K562 (cell line): Measurements from ENCODE around the gene NAT14. TPM values are rescaled to one million over a fixed set of nuclear protein-coding genes. Genes with fewer than 3 reads are reported as not detected.

ENCODE experiments used
- BRCA1 ChIP-seq, 2 experiments: fragments of 450-650 bp in 1 of 2; sonication (generic) in 1 of 2; formaldehyde crosslinking in 1 of 2; IDR thresholded peaks; 2 replicates each; pipeline versions ENCODE4 v1.5.0 to v1.6.1; 2017 to 2020; ENCODE audit warnings: mild to moderate bottlenecking in 1 of 2, missing genetic modification reagents in 1 of 2
- CTBP1 ChIP-seq: fragments of 450-650 bp; IDR thresholded peaks from 2 replicates; pipeline ENCODE4 v1.6.1; 2016; ENCODE audit warnings: borderline replicate concordance
- CTCF ChIP-seq, 3 experiments: IDR thresholded peaks in 2 of 3; conservative IDR thresholded peaks in 1 of 3; 2 replicates each; pipeline ENCODE4 v1.5.1; 2011 to 2012; ENCODE audit warnings: low read length in 3 of 3, mild to moderate bottlenecking in 3 of 3, control low read depth in 2 of 3, improper control_type of control experiment in 1 of 3, inconsistent platforms in 1 of 3, low read depth in 1 of 3, mixed read lengths in 1 of 3, moderate library complexity in 1 of 3; ENCODE audit not compliant: insufficient read depth in 2 of 3
- E2F3 ChIP-seq: fragments of 250-450 bp; sonication (Bioruptor Pico); IDR thresholded peaks from 2 replicates; pipeline ENCODE4 v1.4.0; 2020; ENCODE audit warnings: mild to moderate bottlenecking
- EWSR1 ChIP-seq: fragments of 450-650 bp; IDR thresholded peaks from 2 replicates; pipeline ENCODE4 v1.6.1; 2018; ENCODE audit warnings: borderline replicate concordance, mild to moderate bottlenecking, low read depth, moderate library complexity; ENCODE audit not compliant: partially characterized antibody
- HCFC1 ChIP-seq: IDR thresholded peaks from 2 replicates; pipeline ENCODE4 v1.6.1; 2012; ENCODE audit warnings: low read depth, low read length, improper control_type of control experiment
- HMG20B ChIP-seq: fragments of 250-450 bp; sonication (Bioruptor Pico); IDR thresholded peaks from 2 replicates; pipeline ENCODE4 v1.5.0; 2021; ENCODE audit warnings: mild to moderate bottlenecking
- KDM4B ChIP-seq, 2 experiments: fragments of 450-650 bp in 1 of 2; sonication (generic) in 1 of 2; IDR thresholded peaks; 2 replicates each; pipeline ENCODE4 v1.6.1; 2016 to 2017; ENCODE audit warnings: borderline replicate concordance in 2 of 2, antibody characterized with exemption in 1 of 2, low read depth in 1 of 2, mild to moderate bottlenecking in 1 of 2
- MECOM ChIP-seq: fragments of 250-450 bp; sonication (Bioruptor Pico); IDR thresholded peaks from 2 replicates; pipeline ENCODE4 v1.8.0; 2022; ENCODE audit warnings: inconsistent platforms
- NR0B1 ChIP-seq: fragments of 450-650 bp; IDR thresholded peaks from one replicate; pipeline ENCODE4 v1.6.1; 2018; ENCODE audit warnings: mild to moderate bottlenecking, moderate library complexity; ENCODE audit not compliant: partially characterized antibody
- PTTG1 ChIP-seq: fragments of 450-650 bp; IDR thresholded peaks from 2 replicates; pipeline ENCODE4 v1.6.1; 2016; ENCODE audit warnings: low read depth, mild to moderate bottlenecking, missing genetic modification characterization, missing compliant biosample characterization
- RFX5 ChIP-seq: IDR thresholded peaks from 2 replicates; pipeline ENCODE4 v1.6.1; 2011; ENCODE audit warnings: low read depth, mild to moderate bottlenecking, improper control_type of control experiment, low read length
- RHOXF2B ChIP-seq: fragments of 250-450 bp; sonication (Bioruptor Pico); conservative IDR thresholded peaks from 2 replicates; pipeline ENCODE4 v1.5.1; 2021
- SREBF1 ChIP-seq: fragments of 150-350 bp; IDR thresholded peaks from 2 replicates; pipeline ENCODE4 v1.6.1; 2014; ENCODE audit warnings: antibody characterized with exemption, low read depth, low read length, borderline replicate concordance
- TARDBP ChIP-seq: fragments of 450-650 bp; IDR thresholded peaks from 2 replicates; pipeline ENCODE4 v1.6.1; 2016
- TRIM28 ChIP-seq: fragments of 450-650 bp; IDR thresholded peaks from 2 replicates; pipeline ENCODE4 v1.6.1; 2017
- ZC3H8 ChIP-seq: fragments of 450-650 bp; IDR thresholded peaks from 2 replicates; pipeline ENCODE4 v1.6.1; 2017
- ZKSCAN3 ChIP-seq: fragments of 250-450 bp; sonication (Bioruptor Pico); IDR thresholded peaks from 2 replicates; pipeline ENCODE4 v1.4.0; 2020
- ZKSCAN8 ChIP-seq: fragments of 200-800 bp; sonication (Bioruptor generic); IDR thresholded peaks from 2 replicates; pipeline ENCODE4 v1.6.1; 2016; ENCODE audit warnings: missing genetic modification characterization, missing compliant biosample characterization
- ZNF140 ChIP-seq: fragments of 250-450 bp; sonication (Bioruptor Pico); IDR thresholded peaks from 2 replicates; pipeline ENCODE4 v1.8.0; 2021; ENCODE audit warnings: moderate library complexity, mild to moderate bottlenecking, inconsistent platforms
- ZNF324 ChIP-seq: fragments of 250-450 bp; sonication (Bioruptor Pico); IDR thresholded peaks from 2 replicates; pipeline ENCODE4 v1.4.0; 2020; ENCODE audit warnings: mild to moderate bottlenecking
- ZNF398 ChIP-seq: fragments of 250-450 bp; sonication (Bioruptor Pico); IDR thresholded peaks from 2 replicates; pipeline ENCODE4 v1.8.0; 2021; ENCODE audit warnings: moderate library complexity, mild to moderate bottlenecking, inconsistent platforms
- ZNF830 ChIP-seq: fragments of 250-450 bp; sonication (Bioruptor Pico); IDR thresholded peaks from 2 replicates; pipeline ENCODE4 v1.5.0; 2021; ENCODE audit warnings: mild to moderate bottlenecking
- polyA plus RNA-seq, 8 experiments: library from polyadenylated mRNA; depleted of rRNA in 4 of 8; stranded (reverse) in 5 of 8; unstranded in 3 of 8; fragments of >200 nt; fragmentation: Nextera tagmentation in 2 of 8; fragmentation: Illumina TruSeq in 1 of 8; extraction: Ambion mirVana in 2 of 8; extraction: Trizol in 1 of 8; gene quantifications; 2 replicates each; pipeline versions ENCODE4 v1.2.1 to v1.2.3, GENCODE V29; 2011 to 2014; ENCODE audit warnings: inconsistent platforms in 1 of 8, missing spikeins in 1 of 8
- total RNA-seq, 7 experiments: library from RNA; depleted of rRNA in 6 of 7; stranded (reverse); fragments of >200 nt in 6 of 7; fragmentation: Illumina TruSeq in 2 of 7; extraction: Trizol in 2 of 7; gene quantifications; 2 replicates each; pipeline versions ENCODE4 v1.2.1 to v1.2.3, GENCODE V29; 2011 to 2021; ENCODE audit warnings: low replicate concordance in 1 of 7
- TF ChIP-seq, protein P1 (sequence below): fragments of 250-450 bp; sonication (Bioruptor Pico); IDR thresholded peaks from 2 replicates; pipeline ENCODE4 v1.8.0; 2022; ENCODE audit warnings: moderate library complexity, mild to moderate bottlenecking, inconsistent platforms

NAT14 gene
- total and polyA plus RNA-seq, 9 of the 15 experiments (the other 6 are each of a cell fraction or from before 2014, with no cell fraction given), result 2.4 to 77.0 (median 26.7) TPM

- peak in 1 of 3 experiments; percentile 20; a peak in 1 of 6 replicates for TF ChIP-seq CTCF (IDR thresholded peaks at IDR 0.05 in 2 of 3, conservative IDR thresholded peaks at IDR 0.05 in 1 of 3; ENCODE audit: insufficient read depth in 2 of 3, low read depth in 1 of 3, low read length in 3 of 3)
- 0 out of 2 replicates have a peak, but pooled peaks have one; percentile 48 for TF ChIP-seq TRIM28
- no peak for TF ChIP-seq SREBF1
- no peak for TF ChIP-seq ZC3H8
- TF ChIP-seq ZNF830 (CRISPR knock-in tag), result no peak
- TF ChIP-seq PTTG1 (tag), result no peak
- no peak for TF ChIP-seq EWSR1
- TF ChIP-seq, protein P1, sequence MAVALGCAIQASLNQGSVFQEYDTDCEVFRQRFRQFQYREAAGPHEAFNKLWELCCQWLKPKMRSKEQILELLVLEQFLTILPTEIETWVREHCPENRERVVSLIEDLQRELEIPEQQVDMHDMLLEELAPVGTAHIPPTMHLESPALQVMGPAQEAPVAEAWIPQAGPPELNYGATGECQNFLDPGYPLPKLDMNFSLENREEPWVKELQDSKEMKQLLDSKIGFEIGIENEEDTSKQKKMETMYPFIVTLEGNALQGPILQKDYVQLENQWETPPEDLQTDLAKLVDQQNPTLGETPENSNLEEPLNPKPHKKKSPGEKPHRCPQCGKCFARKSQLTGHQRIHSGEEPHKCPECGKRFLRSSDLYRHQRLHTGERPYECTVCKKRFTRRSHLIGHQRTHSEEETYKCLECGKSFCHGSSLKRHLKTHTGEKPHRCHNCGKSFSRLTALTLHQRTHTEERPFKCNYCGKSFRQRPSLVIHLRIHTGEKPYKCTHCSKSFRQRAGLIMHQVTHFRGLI, result no peak
- no peak for TF ChIP-seq ZNF398 (CRISPR knock-in tag)
- no peak for TF ChIP-seq RHOXF2B (CRISPR knock-in tag)
- no peak for TF ChIP-seq RFX5
- no peak for TF ChIP-seq ZNF140 (CRISPR knock-in tag)
- TF ChIP-seq KDM4B (IDR thresholded peaks at IDR 0.05; ENCODE audit: borderline replicate concordance in 2 of 2, low read depth in 1 of 2), result 0 out of 4 replicates have a peak, but pooled peaks of 1 of the 2 experiments have one; percentile 18
- TF ChIP-seq ZKSCAN3 (CRISPR knock-in tag), result no peak
- TF ChIP-seq HCFC1, result no peak; the same call in 1 of the 2 replicates
- no peak for TF ChIP-seq CTBP1
- TF ChIP-seq MECOM, result no peak
- TF ChIP-seq ZNF324 (CRISPR knock-in tag), result no peak
- TF ChIP-seq HMG20B (CRISPR knock-in tag), result no peak
- no peak for TF ChIP-seq TARDBP
- TF ChIP-seq E2F3 (CRISPR knock-in tag), result no peak
- no peak for TF ChIP-seq NR0B1
- TF ChIP-seq BRCA1 (IDR thresholded peaks at IDR 0.05), result no peak
- TF ChIP-seq BRCA1 (CRISPR knock-in tag; IDR thresholded peaks at IDR 0.05), result no peak
- TF ChIP-seq ZKSCAN8, result no peak
Measured at GRCh38 chr19:55461974-55462626, 22.9 kb upstream of the NAT14 start (continued).
